Body of pancreas (tissue), 4 donors: ENCODE measurements around the gene TNP1.

Experiments
- POLR2A ChIP-seq, 3 donors: fragments of 450-650 bp; IDR thresholded peaks; one replicate each; pipeline ENCODE4 v1.6.1; 2016; ENCODE audit warnings: antibody characterized with exemption in 3 of 3, mild to moderate bottlenecking in 2 of 3
- TF ChIP-seq, protein P1 (sequence below), 7 experiments: fragments of 450-650 bp in 4 of 7; fragments of 200-600 bp in 3 of 7; sonication (generic) in 3 of 7; IDR thresholded peaks; one replicate each; pipeline ENCODE4 v1.5.1; 2016 to 2019; ENCODE audit warnings: antibody characterized with exemption in 7 of 7

DNA sequence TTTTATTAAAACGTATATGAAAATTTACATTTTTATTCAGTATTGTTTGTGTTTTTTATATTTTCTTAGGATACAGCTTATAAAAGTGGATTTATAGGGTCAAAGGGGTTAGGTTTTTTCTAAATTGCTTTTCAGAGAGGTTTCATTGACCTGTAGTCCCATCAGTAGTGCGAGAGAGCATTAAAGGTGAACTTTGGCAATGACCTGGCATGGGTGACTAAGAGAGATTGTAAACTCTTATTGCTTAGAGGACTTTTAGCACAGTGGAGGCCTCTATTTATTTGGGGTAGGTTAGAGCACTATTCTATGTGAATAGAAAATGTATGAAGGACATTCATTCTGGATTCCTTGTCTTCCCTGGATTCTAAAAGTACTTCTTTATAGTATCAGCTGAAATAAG is 16.0 kb upstream of the TNP1 start:
- TF ChIP-seq POLR2A (IDR thresholded peaks at IDR 0.05), result no peak
- TF ChIP-seq, protein P1, sequence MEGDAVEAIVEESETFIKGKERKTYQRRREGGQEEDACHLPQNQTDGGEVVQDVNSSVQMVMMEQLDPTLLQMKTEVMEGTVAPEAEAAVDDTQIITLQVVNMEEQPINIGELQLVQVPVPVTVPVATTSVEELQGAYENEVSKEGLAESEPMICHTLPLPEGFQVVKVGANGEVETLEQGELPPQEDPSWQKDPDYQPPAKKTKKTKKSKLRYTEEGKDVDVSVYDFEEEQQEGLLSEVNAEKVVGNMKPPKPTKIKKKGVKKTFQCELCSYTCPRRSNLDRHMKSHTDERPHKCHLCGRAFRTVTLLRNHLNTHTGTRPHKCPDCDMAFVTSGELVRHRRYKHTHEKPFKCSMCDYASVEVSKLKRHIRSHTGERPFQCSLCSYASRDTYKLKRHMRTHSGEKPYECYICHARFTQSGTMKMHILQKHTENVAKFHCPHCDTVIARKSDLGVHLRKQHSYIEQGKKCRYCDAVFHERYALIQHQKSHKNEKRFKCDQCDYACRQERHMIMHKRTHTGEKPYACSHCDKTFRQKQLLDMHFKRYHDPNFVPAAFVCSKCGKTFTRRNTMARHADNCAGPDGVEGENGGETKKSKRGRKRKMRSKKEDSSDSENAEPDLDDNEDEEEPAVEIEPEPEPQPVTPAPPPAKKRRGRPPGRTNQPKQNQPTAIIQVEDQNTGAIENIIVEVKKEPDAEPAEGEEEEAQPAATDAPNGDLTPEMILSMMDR (IDR thresholded peaks at IDR 0.05), result no peak
